Coronary artery (tissue), 2 donors: ENCODE data around the gene DPF3.

Experiments
- DNase-seq: peaks from one replicate; pipeline ENCODE4 v3.0.0-alpha.2; 2017; ENCODE audit warnings: low spot score
- H3K27ac ChIP-seq, 2 donors: fragments of 200-600 bp; sonication (generic); one replicate each; pipeline ENCODE4 v1.5.1; 2016 to 2019
- H3K4me3 ChIP-seq: fragments of 200-600 bp; sonication (generic); 2 replicates; pipeline ENCODE4 v1.5.1; 2016; ENCODE audit warnings: mild to moderate bottlenecking, moderate library complexity
- TF ChIP-seq, protein P1 (sequence below): fragments of 200-600 bp; sonication (generic); IDR thresholded peaks from one replicate; pipeline ENCODE4 v1.5.1; 2019; ENCODE audit warnings: antibody characterized with exemption

DPF3 gene

DNA sequence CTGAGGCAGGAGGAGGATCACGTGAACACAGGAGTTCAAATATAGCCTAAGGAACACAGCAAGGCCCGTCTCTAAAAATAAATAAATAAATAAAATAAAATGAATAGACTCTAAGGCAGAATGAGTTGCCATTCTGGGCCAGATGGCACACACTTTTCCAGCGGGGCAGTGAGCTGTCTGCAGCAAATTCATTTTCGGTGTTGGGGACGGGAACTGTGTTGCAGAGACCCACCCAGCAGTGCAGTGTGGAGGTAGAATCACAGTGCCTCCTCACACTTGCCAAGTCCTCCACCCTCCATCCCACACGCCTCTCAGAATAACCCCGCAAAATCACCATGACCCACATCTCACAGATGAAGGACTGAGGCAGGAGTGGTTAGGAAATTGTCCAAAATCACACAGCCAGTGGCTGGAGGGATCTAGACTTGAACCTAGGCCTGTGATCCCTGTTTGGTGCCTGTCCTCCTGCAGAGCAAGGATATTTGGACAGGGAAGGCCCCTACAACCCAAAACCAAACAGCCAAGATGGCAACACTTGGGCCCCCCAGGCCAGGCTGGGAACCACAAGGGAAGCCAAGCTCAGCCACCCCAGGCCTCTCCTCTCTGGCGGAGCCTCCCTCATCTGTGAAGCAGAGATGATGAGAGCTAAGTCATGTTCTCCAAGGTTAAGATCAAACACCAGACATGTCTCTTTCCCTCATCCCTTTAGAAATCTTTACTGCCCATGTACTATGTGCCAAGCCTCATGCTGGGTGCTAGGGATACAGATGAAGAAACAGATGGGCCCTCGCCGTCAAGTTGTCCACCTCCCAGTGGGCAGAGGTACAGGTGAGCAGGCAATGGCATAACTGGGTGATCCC lies 152.7 kb downstream of the DPF3 start:
- TF ChIP-seq, protein P1, sequence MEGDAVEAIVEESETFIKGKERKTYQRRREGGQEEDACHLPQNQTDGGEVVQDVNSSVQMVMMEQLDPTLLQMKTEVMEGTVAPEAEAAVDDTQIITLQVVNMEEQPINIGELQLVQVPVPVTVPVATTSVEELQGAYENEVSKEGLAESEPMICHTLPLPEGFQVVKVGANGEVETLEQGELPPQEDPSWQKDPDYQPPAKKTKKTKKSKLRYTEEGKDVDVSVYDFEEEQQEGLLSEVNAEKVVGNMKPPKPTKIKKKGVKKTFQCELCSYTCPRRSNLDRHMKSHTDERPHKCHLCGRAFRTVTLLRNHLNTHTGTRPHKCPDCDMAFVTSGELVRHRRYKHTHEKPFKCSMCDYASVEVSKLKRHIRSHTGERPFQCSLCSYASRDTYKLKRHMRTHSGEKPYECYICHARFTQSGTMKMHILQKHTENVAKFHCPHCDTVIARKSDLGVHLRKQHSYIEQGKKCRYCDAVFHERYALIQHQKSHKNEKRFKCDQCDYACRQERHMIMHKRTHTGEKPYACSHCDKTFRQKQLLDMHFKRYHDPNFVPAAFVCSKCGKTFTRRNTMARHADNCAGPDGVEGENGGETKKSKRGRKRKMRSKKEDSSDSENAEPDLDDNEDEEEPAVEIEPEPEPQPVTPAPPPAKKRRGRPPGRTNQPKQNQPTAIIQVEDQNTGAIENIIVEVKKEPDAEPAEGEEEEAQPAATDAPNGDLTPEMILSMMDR = no peak
- Histone ChIP-seq H3K4me3 (no peak overlapping the region), H3K27ac (no peak overlapping the region)
- no peak for DNase-seq

DNA sequence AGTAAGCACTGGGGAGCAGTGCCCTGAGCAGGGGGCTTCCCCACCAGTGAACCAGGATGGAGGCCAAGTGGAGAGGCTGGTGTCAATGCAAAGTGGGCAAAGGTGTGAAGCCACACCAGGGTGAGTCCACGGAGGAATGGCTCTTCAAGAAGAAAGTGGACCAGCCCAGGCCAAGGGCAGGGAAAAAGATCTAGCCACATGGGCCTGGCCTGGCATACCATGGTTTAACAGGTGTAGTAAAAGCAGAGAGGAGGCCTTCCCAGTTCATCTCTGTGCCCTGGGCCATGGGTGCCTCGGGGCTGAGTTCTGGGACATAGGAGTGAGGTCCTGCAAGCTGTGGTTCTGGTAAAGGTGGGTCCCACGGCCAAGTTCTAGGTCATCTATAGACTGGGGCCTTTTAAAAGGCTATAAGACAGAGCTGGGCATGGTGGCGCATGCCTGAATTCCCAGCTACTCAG lies 153.4 kb downstream of the DPF3 start:
- peak; percentile 35 for DNase-seq
- H3K27ac ChIP-seq = no peak overlapping the region
- no peak overlapping the region for H3K4me3 ChIP-seq
- TF ChIP-seq, protein P1 = no peak

DNA sequence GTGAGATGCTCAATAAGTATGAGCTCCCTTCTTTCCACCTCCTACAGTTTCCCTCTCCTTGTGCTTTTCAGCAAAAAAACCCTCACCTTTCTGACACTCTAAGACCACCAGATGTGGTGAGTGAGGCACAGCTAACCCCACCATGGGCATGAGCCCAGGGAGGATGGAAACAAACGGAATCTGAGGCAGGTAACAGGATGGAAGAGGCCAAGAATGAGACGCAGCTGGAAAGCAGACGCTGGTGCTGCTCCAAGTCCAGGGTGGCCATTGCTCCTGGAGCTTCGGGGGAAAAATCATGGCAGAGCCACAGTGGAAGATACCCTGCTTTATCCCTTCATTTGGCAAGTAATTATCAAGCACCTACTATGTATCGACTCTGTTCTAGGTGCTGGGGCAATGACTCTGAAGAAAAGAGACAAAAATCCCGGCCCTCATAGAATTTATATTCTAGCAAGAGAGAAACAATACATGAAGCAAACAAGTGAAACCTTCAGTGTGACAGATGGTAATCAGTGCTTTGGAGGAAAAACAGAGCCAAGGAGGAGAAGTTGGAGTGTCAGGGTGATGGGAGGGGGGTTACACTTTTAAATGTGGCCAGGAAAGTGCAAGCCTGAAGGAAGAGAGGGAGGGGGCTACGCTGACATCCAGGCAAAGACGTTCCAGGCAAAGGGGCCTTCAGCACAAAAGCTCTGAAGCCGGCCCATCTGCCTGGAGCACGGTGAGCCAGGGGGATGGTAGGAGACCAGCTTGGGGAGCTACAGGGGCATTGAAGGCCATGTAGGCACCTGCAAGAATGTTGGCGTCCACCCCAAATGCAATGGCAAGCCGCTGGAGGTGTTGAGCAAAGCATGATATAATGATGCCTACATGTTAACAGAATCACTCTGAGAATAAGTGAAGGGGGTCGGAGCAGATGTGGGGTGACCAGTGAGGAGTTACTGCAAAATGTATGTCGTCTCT lies 154.2 kb downstream of the DPF3 start:
- H3K27ac ChIP-seq = no peak overlapping the region
- no peak overlapping the region for H3K4me3 ChIP-seq
- DNase-seq = peak; percentile 49
- TF ChIP-seq, protein P1 = no peak

- H3K27ac ChIP-seq = no peak overlapping the region
- H3K4me3 ChIP-seq = no peak overlapping the region
- DNase-seq = peak; percentile 17
- TF ChIP-seq, protein P1 = no peak
Observed at GRCh38 chr14:72738161-72738611, 155.7 kb downstream of the DPF3 start.

DNA sequence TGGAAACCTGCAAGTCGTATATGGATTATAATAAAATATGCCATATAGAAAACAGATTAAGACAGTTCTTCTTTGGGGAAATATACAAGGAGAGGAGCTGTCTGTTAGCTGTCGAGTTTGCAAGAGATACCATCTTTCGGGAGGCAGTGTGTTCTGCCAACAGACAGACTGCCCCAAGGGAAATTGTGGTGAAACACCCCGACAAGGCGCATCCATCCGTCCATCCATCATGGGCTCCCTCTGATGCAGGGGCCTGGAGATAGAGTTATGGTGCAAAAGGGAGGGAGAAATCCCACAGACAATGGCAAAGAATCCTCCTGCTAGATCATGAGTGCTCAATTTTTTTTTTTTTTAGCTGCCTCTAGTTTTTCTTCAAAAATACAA lies 156.3 kb downstream of the DPF3 start:
- TF ChIP-seq, protein P1 = no peak

GRCh38 chr14:72736786-72737559 lies 156.9 kb downstream of the DPF3 start:
- TF ChIP-seq, protein P1 = no peak
- Histone ChIP-seq H3K4me3 (no peak overlapping the region), H3K27ac (no peak overlapping the region)
- peak; percentile 31 for DNase-seq

More for the DNA sequence above, 156.3 kb downstream of the DPF3 start:
- no peak overlapping the region for H3K27ac ChIP-seq
- DNase-seq = peak; percentile 29
- H3K4me3 ChIP-seq = no peak overlapping the region
